Measurements from ENCODE around the gene B9D1. TPM values are rescaled to one million over a fixed set of nuclear protein-coding genes. Genes with fewer than 3 reads are reported as not detected.

Gene B9D1
- total RNA-seq, 2 donors from 2014 or later, result 18.7 to 24.6 TPM

DNA sequence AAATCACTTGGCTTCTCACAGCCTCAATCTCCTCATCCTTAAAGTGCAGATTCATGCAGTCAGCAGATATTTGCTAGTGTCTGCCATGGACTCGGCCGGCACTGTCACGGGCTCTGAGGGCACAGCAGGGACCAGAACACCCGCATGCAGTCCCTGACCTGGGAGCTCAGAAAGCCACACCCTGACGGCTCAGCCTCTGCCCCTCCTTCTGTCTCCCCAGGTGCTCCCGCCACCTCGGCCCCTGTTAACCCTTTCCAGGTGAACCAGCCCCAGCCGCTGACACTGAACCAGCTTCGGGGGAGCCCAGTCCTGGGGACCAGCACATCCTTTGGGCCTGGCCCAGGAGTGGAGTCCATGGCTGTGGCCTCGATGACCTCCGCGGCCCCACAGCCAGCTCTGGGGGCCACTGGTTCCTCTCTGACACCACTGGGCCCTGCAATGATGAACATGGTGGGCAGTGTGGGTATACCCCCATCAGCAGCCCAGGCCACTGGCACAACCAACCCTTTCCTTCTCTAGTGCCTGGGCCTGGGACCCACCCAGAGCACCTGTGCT is 28.7 kb downstream of the B9D1 start:
- no peak for DNase-seq (ENCODE audit: low spot score)
- no peaks in the 10 kb centered on the region for H3K9me3 ChIP-seq
- H3K4me3 ChIP-seq, result no peak overlapping the region
- no peak overlapping the region for H3K27ac ChIP-seq
- no peaks in the 10 kb centered on the region for H3K27me3 ChIP-seq
- H3K36me3 ChIP-seq, result peaks cover 22% of the 10 kb centered on the region
- no peak for TF ChIP-seq CTCF (IDR thresholded peaks at IDR 0.05)
- peaks cover 0 to 41% of the 10 kb centered on the region in 2 donors for H3K4me1 ChIP-seq

- no peak for DNase-seq (ENCODE audit: low spot score)
- H3K9me3 ChIP-seq, result no peaks in the 10 kb centered on the region
- H3K27me3 ChIP-seq, result no peaks in the 10 kb centered on the region
- peaks cover 29% of the 10 kb centered on the region for H3K36me3 ChIP-seq
- H3K27ac ChIP-seq, result no peak overlapping the region
- peaks cover 0 to 35% of the 10 kb centered on the region in 2 donors for H3K4me1 ChIP-seq
- H3K4me3 ChIP-seq, result no peak overlapping the region
- TF ChIP-seq CTCF (IDR thresholded peaks at IDR 0.05), result no peak
Measured at GRCh38 chr17:19333132-19333440, 29.4 kb downstream of the B9D1 start.

DNA sequence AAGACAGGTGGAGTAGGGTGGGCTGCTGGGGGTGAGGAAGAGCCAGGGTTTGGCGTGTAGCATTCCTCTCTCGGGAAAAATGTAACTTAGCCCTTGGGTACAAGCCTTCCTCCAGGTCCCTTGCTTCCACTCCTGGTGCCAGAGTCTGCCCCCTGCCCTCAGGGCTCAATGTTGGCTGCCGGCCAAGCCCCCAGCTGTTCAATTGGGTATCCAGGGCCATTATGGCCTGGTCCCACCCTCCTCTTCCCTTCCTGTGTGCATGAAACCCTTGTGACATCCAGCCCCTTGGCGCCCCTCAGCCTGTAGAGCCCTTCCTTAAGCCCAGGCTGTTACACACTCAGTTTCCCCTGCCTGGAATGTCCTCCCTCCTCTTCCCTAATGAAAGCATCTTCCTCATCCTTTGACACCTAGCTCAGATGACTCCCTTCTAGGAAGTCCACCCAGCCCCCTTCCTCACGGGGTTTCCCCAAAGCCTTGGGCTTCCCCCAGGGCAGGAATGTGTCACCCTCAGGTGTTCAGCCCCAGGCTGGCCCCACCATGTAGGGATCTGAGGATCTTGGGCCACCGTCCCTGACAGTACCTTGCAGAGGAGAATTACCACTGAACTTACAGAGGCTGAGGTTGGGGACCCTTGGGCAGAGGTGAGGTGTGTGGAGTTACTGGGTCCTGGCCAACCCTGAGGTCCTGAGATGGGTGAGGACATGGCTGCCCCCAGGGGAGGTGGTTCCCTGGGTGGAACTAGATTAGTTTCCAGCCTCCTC is 30.0 kb downstream of the B9D1 start:
- Histone ChIP-seq H3K27ac (no peak overlapping the region), H3K36me3 (peaks cover 29% of the 10 kb centered on the region), H3K9me3 (no peaks in the 10 kb centered on the region), H3K4me3 (no peak overlapping the region), H3K4me1 (peaks cover 0 to 30% of the 10 kb centered on the region in 2 donors), H3K27me3 (no peaks in the 10 kb centered on the region)
- TF ChIP-seq CTCF (IDR thresholded peaks at IDR 0.05), result no peak
- DNase-seq (ENCODE audit: low spot score), result no peak

DNA sequence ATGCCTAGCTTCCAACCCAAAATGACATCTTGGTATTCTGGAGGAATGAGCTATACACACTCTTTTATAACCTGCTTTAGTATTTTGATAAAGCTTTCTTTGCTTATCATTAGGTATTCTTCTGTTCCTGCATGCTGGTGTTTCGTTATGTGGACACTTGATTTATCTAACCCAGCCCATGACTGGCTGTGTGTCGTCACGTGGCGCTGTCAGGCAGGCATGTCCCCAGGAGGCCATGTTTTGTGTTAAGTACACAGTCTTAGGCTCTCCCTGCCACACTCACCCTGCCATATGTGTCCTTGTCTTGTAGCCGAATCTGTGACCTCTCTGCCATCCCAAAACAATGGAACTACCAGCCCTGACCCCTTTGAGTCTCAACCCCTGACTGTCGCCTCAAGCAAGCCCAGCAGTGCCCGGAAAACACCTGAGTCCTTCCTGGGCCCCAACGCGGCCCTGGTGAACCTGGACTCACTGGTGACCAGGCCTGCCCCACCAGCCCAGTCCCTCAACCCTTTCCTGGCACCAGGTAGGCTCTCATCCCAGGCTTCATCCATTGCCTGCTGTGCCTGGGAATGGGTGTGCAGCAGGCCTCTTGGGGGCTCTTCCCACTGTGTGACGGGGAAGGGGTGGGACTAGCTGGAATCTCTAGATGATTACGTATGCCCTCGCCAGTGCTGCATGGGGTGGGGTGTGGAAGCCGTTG is 30.8 kb downstream of the B9D1 start:
- H3K36me3 ChIP-seq, result peaks cover 29% of the 10 kb centered on the region

GRCh38 chr17:19331134-19331533 is 31.4 kb downstream of the B9D1 start:
- H3K9me3 ChIP-seq, result no peaks in the 10 kb centered on the region
- TF ChIP-seq CTCF (IDR thresholded peaks at IDR 0.05), result no peak
- H3K36me3 ChIP-seq, result peaks cover 29% of the 10 kb centered on the region
- no peak overlapping the region for H3K4me3 ChIP-seq
- no peak overlapping the region for H3K27ac ChIP-seq
- H3K4me1 ChIP-seq, result peaks cover 0 to 16% of the 10 kb centered on the region in 2 donors
- no peaks in the 10 kb centered on the region for H3K27me3 ChIP-seq
- no peak for DNase-seq (ENCODE audit: low spot score)

More for the DNA sequence above, 30.8 kb downstream of the B9D1 start:
- Histone ChIP-seq H3K9me3 (no peaks in the 10 kb centered on the region), H3K4me1 (peaks cover 0 to 21% of the 10 kb centered on the region in 2 donors), H3K27me3 (no peaks in the 10 kb centered on the region), H3K27ac (no peak overlapping the region), H3K4me3 (no peak overlapping the region)
- DNase-seq (ENCODE audit: low spot score), result no peak
- no peak for TF ChIP-seq CTCF (IDR thresholded peaks at IDR 0.05)
